Upper lobe of left lung (tissue), 4 donors: ENCODE data around the gene DNHD1.

Experiments used
- CTCF ChIP-seq, 6 experiments: fragments of 450-650 bp in 4 of 6; fragments of 200-600 bp in 2 of 6; sonication (generic) in 2 of 6; IDR thresholded peaks; one replicate each; pipeline ENCODE4 v1.5.1; 2016 to 2019; ENCODE audit warnings: antibody characterized with exemption in 6 of 6
- EP300 ChIP-seq, 4 donors: sonication (generic); formaldehyde crosslinking; IDR thresholded peaks; one replicate each; pipeline ENCODE4 v1.5.1; 2017; ENCODE audit warnings: antibody characterized with exemption in 4 of 4, control low read depth in 2 of 4
- POLR2AphosphoS5 ChIP-seq, 2 donors: sonication (generic); formaldehyde crosslinking; IDR thresholded peaks; one replicate each; pipeline ENCODE4 v1.5.1; 2017; ENCODE audit warnings: antibody characterized with exemption in 2 of 2

- TF ChIP-seq POLR2AphosphoS5 (IDR thresholded peaks at IDR 0.05): no peak
- TF ChIP-seq EP300 (IDR thresholded peaks at IDR 0.05): no peak
- no peak for TF ChIP-seq CTCF (IDR thresholded peaks at IDR 0.05)
Observed at GRCh38 chr11:6613496-6613895, 116.4 kb downstream of the DNHD1 start.
